HL-60 (cell line): ENCODE data around the gene EPB41L3.
A peak's percentile ranks its signal among the peaks of the same experiment; 100 is the strongest.

ENCODE experiments used
- DNase-seq, 2 experiments: peaks; one replicate each; pipeline ENCODE4 v3.0.0-alpha.2; 2010 to 2020; ENCODE audit warnings: low read depth in 1 of 2, low spot score in 1 of 2
- H3K27ac ChIP-seq: fragments of 250-450 bp; sonication (Bioruptor Pico); replicated peaks from 2 replicates; pipeline ENCODE4 v1.5.1; 2020; ENCODE audit warnings: mild to moderate bottlenecking, moderate library complexity
- H3K27me3 ChIP-seq: fragments of 250-450 bp; sonication (Bioruptor Pico); 2 replicates; pipeline ENCODE4 v1.5.1; 2021; ENCODE audit warnings: mild to moderate bottlenecking, moderate library complexity; ENCODE audit not compliant: insufficient read depth, poor library complexity, severe bottlenecking
- H3K4me3 ChIP-seq: replicated peaks from 2 replicates; pipeline ENCODE4 v1.5.1; 2011; ENCODE audit warnings: mild to moderate bottlenecking, control low read depth, low read length; ENCODE audit not compliant: insufficient read depth
- GABPA ChIP-seq: IDR thresholded peaks from 2 replicates; pipeline ENCODE4 v1.6.1; 2012; ENCODE audit warnings: low read depth
- POLR2AphosphoS5 ChIP-seq: IDR thresholded peaks from 2 replicates; pipeline ENCODE4 v1.6.1; 2012; ENCODE audit warnings: low read depth
- SPI1 ChIP-seq: IDR thresholded peaks from 2 replicates; pipeline ENCODE4 v1.6.1; 2012; ENCODE audit warnings: low read depth, mild to moderate bottlenecking, borderline replicate concordance
- TF ChIP-seq, protein P1 (sequence below): IDR thresholded peaks from one replicate; pipeline ENCODE4 v1.5.1; 2011; ENCODE audit warnings: low read length, control low read depth, inconsistent platforms; ENCODE audit not compliant: insufficient read depth
- TF ChIP-seq, protein P2 (sequence below): IDR thresholded peaks from 2 replicates; pipeline ENCODE4 v1.6.1; 2012; ENCODE audit warnings: low read depth; ENCODE audit not compliant: insufficient replicate concordance

The EPB41L3 gene

DNA sequence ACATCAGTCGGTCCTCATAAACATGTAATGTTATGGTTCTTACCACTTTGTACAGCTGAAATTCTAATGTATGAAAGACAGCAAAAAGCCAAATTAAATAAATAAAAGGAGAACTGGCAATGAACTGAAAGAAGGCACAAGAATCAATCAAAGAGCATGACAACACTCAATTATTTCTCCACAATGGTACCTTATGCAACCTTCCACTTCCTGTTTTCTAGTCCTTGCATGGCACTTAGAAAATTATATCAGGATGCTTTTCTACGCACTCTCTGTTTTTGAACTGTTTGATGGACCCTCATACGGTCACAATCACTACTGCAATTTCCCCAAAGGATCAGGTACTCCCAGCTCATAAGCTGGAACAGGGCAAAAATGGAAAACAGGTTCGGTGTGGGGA, 81.6 kb downstream of the EPB41L3 start:
- DNase-seq = peak; percentile 67 to 78
- no peak overlapping the region for H3K4me3 ChIP-seq
- peak overlapping the region; percentile 89 for H3K27ac ChIP-seq
- H3K27me3 ChIP-seq = no peaks in the 10 kb centered on the region
- TF ChIP-seq, protein P1, sequence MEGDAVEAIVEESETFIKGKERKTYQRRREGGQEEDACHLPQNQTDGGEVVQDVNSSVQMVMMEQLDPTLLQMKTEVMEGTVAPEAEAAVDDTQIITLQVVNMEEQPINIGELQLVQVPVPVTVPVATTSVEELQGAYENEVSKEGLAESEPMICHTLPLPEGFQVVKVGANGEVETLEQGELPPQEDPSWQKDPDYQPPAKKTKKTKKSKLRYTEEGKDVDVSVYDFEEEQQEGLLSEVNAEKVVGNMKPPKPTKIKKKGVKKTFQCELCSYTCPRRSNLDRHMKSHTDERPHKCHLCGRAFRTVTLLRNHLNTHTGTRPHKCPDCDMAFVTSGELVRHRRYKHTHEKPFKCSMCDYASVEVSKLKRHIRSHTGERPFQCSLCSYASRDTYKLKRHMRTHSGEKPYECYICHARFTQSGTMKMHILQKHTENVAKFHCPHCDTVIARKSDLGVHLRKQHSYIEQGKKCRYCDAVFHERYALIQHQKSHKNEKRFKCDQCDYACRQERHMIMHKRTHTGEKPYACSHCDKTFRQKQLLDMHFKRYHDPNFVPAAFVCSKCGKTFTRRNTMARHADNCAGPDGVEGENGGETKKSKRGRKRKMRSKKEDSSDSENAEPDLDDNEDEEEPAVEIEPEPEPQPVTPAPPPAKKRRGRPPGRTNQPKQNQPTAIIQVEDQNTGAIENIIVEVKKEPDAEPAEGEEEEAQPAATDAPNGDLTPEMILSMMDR = no peak
- TF ChIP-seq SPI1 = peak; percentile 100
- no peak for TF ChIP-seq GABPA
- peak; percentile 43; the same call in 1 of the 2 replicates for TF ChIP-seq POLR2AphosphoS5
- TF ChIP-seq, protein P2, sequence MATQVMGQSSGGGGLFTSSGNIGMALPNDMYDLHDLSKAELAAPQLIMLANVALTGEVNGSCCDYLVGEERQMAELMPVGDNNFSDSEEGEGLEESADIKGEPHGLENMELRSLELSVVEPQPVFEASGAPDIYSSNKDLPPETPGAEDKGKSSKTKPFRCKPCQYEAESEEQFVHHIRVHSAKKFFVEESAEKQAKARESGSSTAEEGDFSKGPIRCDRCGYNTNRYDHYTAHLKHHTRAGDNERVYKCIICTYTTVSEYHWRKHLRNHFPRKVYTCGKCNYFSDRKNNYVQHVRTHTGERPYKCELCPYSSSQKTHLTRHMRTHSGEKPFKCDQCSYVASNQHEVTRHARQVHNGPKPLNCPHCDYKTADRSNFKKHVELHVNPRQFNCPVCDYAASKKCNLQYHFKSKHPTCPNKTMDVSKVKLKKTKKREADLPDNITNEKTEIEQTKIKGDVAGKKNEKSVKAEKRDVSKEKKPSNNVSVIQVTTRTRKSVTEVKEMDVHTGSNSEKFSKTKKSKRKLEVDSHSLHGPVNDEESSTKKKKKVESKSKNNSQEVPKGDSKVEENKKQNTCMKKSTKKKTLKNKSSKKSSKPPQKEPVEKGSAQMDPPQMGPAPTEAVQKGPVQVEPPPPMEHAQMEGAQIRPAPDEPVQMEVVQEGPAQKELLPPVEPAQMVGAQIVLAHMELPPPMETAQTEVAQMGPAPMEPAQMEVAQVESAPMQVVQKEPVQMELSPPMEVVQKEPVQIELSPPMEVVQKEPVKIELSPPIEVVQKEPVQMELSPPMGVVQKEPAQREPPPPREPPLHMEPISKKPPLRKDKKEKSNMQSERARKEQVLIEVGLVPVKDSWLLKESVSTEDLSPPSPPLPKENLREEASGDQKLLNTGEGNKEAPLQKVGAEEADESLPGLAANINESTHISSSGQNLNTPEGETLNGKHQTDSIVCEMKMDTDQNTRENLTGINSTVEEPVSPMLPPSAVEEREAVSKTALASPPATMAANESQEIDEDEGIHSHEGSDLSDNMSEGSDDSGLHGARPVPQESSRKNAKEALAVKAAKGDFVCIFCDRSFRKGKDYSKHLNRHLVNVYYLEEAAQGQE = peak; percentile 33

DNA sequence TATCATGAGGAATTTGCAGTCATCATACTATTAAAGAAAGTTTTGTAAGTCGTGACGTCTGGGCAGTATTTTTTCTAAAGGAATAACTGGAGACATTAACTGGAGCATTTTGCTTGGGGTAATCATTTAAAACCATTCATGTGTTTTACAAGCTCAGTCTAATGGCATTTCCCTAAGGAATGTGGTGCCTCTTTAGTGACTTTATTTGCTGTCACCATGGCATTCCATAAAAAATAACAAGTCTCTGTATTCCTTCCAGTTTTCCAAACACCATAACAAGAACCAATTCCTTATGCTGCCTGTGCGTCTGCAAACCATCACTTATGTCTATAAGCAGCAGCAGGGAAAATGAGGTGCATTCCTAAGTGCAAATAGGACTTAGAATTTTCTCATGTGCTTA, 82.8 kb downstream of the EPB41L3 start:
- H3K27me3 ChIP-seq = no peaks in the 10 kb centered on the region
- TF ChIP-seq, protein P1 = no peak
- no peak for TF ChIP-seq POLR2AphosphoS5
- no peak for TF ChIP-seq GABPA
- TF ChIP-seq, protein P2 = no peak
- no peak for TF ChIP-seq SPI1
- H3K27ac ChIP-seq = no peak overlapping the region
- no peak for DNase-seq
- H3K4me3 ChIP-seq = no peak overlapping the region

DNA sequence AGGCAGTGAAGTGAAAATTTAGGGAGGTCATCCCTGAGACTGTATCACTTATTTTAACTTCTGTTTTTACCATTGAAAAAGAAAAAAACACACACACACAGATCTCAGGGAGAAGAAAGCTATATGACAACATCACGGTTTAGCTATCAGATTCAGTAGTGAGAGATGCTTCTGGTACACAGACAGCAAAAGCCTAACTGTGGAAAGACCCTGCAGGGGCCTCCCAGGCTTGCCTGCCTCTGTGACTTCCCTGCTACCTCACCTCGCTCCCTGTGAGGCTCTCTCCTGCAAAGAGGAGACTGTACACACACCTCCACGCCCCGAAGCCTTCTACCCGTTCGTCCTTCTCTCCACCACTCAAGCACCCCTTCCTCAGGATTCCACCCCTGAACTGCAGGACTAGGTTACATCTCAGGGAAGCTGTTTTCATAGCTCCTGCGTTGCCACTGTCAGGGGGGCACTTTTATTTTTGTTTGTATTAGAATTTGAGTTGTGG, 86.3 kb downstream of the EPB41L3 start:
- H3K27me3 ChIP-seq = no peaks in the 10 kb centered on the region
- TF ChIP-seq SPI1 (no peak), GABPA (no peak), POLR2AphosphoS5 (no peak)
- TF ChIP-seq, protein P1 = no peak
- TF ChIP-seq, protein P2 = no peak
- no peak overlapping the region; the same call in 1 of the 2 replicates for H3K27ac ChIP-seq
- no peak overlapping the region for H3K4me3 ChIP-seq
- no peak for DNase-seq
